GM12878 (cell line): ENCODE measurements around the gene RBM45. TPM values are rescaled to one million over a fixed set of nuclear protein-coding genes. Genes with fewer than 3 reads are reported as not detected.

Experiments
- ATAC-seq: fragments of 200-7000 bp; cut with Tn5 transposase; 3 replicates; pipeline ENCODE4 v1.9.1; 2020; ENCODE audit warnings: mild to moderate bottlenecking, moderate library complexity
- BruUV-seq: library from RNA; stranded (reverse); fragments of 400-500 nt; replicated peaks from 2 replicates; lab custom pipeline; 2021; lab: Mats Ljungman, UMichigan
- CTCF ChIA-PET: fragments of 300-600 bp; sonication (Branson Sonifier 250); formaldehyde crosslinking; extraction: SDS; loops from one replicate; lab custom pipeline; 2021; ENCODE audit warnings: inconsistent platforms; lab: Yijun Ruan, JAX
- POLR2A ChIA-PET: fragments of 350-600 bp; formaldehyde crosslinking; extraction: SDS; loops from one replicate; lab custom pipeline; 2021; ENCODE audit warnings: inconsistent platforms; lab: Charles Lee
- RAD21 ChIA-PET: fragments of 300-600 bp; sonication (Branson Sonifier 250); formaldehyde crosslinking; loops from one replicate; lab custom pipeline; 2023; ENCODE audit warnings: antibody characterized with exemption; ENCODE audit not compliant: unreplicated experiment; lab: Charles Lee
- SMC1A ChIA-PET: fragments of 300-600 bp; sonication (Branson Sonifier 250); formaldehyde crosslinking; loops from one replicate; lab custom pipeline; 2023; ENCODE audit not compliant: unreplicated experiment, uncharacterized antibody; lab: Charles Lee
- DNase-seq: peaks from one replicate; pipeline ENCODE4 v3.0.0-alpha.2; 2011; ENCODE audit warnings: low read depth, low spot score
- FAIRE-seq: peaks from 3 replicates; lab custom pipeline; 2011; peaks lifted over from hg19 to GRCh38; lab: Jason Lieb, UNC
- H2AFZ ChIP-seq: 2 replicates; pipeline ENCODE4 v1.6.0; 2011; ENCODE audit warnings: low read depth, low read length, control low read depth; ENCODE audit not compliant: control insufficient read depth
- H3K27ac ChIP-seq: 2 replicates; pipeline ENCODE4 v1.5.1; 2011; ENCODE audit warnings: control low read depth; ENCODE audit not compliant: control insufficient read depth, insufficient read depth
- H3K27me3 ChIP-seq, 2 experiments: replicated peaks in 1 of 2; 2 replicates each; pipeline versions ENCODE4 v1.6.0 to v1.6.1; 2011; ENCODE audit warnings: low read length in 1 of 2; ENCODE audit not compliant: control insufficient read depth in 2 of 2, insufficient read depth in 2 of 2
- H3K36me3 ChIP-seq, 2 experiments: 2 replicates each; pipeline ENCODE4 v1.5.1; 2011; ENCODE audit warnings: low read length in 1 of 2; ENCODE audit not compliant: control insufficient read depth in 2 of 2, insufficient read depth in 2 of 2
- H3K4me1 ChIP-seq: 2 replicates; pipeline ENCODE4 v1.6.1; 2011; ENCODE audit warnings: mild to moderate bottlenecking, low read length, moderate library complexity, mixed read lengths; ENCODE audit not compliant: control insufficient read depth, insufficient read depth
- H3K4me2 ChIP-seq: 2 replicates; pipeline ENCODE4 v1.6.0; 2011; ENCODE audit warnings: control low read depth; ENCODE audit not compliant: control insufficient read depth, insufficient read depth
- H3K4me3 ChIP-seq: fragments of 200-600 bp; sonication (generic); 2 replicates; pipeline ENCODE4 v1.5.1; 2016
- H3K79me2 ChIP-seq: 2 replicates; pipeline ENCODE4 v1.6.0; 2011; ENCODE audit warnings: low read length; ENCODE audit not compliant: control insufficient read depth, insufficient read depth
- H3K9ac ChIP-seq: 2 replicates; pipeline ENCODE4 v1.8.0; 2011; ENCODE audit warnings: low read length, control low read depth, mixed read lengths; ENCODE audit not compliant: control insufficient read depth, insufficient read depth
- H3K9me3 ChIP-seq: replicated peaks from 3 replicates; pipeline ENCODE4 v1.5.1; 2011; ENCODE audit warnings: mild to moderate bottlenecking, low read length; ENCODE audit not compliant: control insufficient read depth, insufficient read depth
- H4K20me1 ChIP-seq: 2 replicates; pipeline ENCODE4 v1.6.0; 2011; ENCODE audit not compliant: control insufficient read depth, insufficient read depth
- ASH2L ChIP-seq: fragments of 300-600, 200-600 bp; sonication (generic); IDR thresholded peaks from 2 replicates; pipeline ENCODE4 v1.6.1; 2017; ENCODE audit warnings: low read depth, mild to moderate bottlenecking, borderline replicate concordance
- CTCF ChIP-seq, 3 experiments: IDR thresholded peaks in 2 of 3; conservative IDR thresholded peaks in 1 of 3; 2 replicates each; pipeline ENCODE4 v1.5.1; 2011; ENCODE audit warnings: low read depth in 3 of 3, low read length in 3 of 3, mild to moderate bottlenecking in 3 of 3, control low read depth in 2 of 3, moderate library complexity in 2 of 3, inconsistent platforms in 1 of 3, mixed read lengths in 1 of 3; ENCODE audit not compliant: control insufficient read depth in 2 of 3, insufficient read depth in 1 of 3; ENCODE audit errors: extremely low read depth in 1 of 3
- DPF2 ChIP-seq: fragments of 450-650 bp; IDR thresholded peaks from 2 replicates; pipeline ENCODE4 v1.6.1; 2017; ENCODE audit warnings: mild to moderate bottlenecking
- EED ChIP-seq: sonication (generic); IDR thresholded peaks from 2 replicates; pipeline ENCODE4 v1.6.1; 2016; ENCODE audit warnings: antibody characterized with exemption, low read depth
- NBN ChIP-seq: fragments of 450-650 bp; IDR thresholded peaks from 2 replicates; pipeline ENCODE4 v1.6.1; 2016
- PRDM15 ChIP-seq: fragments of 450-650 bp; formaldehyde crosslinking; IDR thresholded peaks from 2 replicates; pipeline ENCODE4 v1.4.0; 2020; ENCODE audit warnings: mild to moderate bottlenecking, moderate library complexity
- TARDBP ChIP-seq: IDR thresholded peaks from 2 replicates; pipeline ENCODE4 v1.6.1; 2016; ENCODE audit warnings: borderline replicate concordance
- TBL1XR1 ChIP-seq: IDR thresholded peaks from 2 replicates; pipeline ENCODE4 v1.6.1; 2012; ENCODE audit warnings: low read depth, low read length, improper control_type of control experiment
- USF2 ChIP-seq: IDR thresholded peaks from 2 replicates; pipeline ENCODE4 v1.6.1; 2011; ENCODE audit warnings: low read depth, low read length, improper control_type of control experiment, borderline replicate concordance
- ZBTB40 ChIP-seq: fragments of 450-650 bp; IDR thresholded peaks from 2 replicates; pipeline ENCODE4 v1.6.1; 2016; ENCODE audit warnings: mild to moderate bottlenecking, moderate library complexity, borderline replicate concordance
- ZNF24 ChIP-seq: fragments of 450-650 bp; IDR thresholded peaks from 2 replicates; pipeline ENCODE4 v1.6.1; 2017; ENCODE audit warnings: antibody characterized with exemption, mild to moderate bottlenecking
- WGBS: methylation state at CpG from one replicate; pipeline ENCODE4 v1.1.6; 2016; ENCODE audit warnings: low lambda C conversion rate; ENCODE audit not compliant: insufficient replicate concordance, insufficient coverage; ENCODE audit errors: missing lambda C conversion rate; 5-methylcytosine and 5-hydroxymethylcytosine counted together
- in situ Hi-C: fragments of 300-500 bp; cut with MboI; formaldehyde crosslinking; loops from 9 replicates; pipeline ENCODE4 v1.14.3; 2018; ENCODE audit warnings: mixed read lengths
- intact Hi-C: fragments of 100-400 bp; cut with micrococcal nuclease; formaldehyde crosslinking; loops from one replicate; pipeline ENCODE4 v1.14.2; 2022; ENCODE audit not compliant: unreplicated experiment
- polyA plus RNA-seq, 11 experiments: library from polyadenylated mRNA; depleted of rRNA in 4 of 11; unstranded in 6 of 11; stranded (reverse) in 5 of 11; fragments of >200 nt; fragmentation: Nextera tagmentation in 4 of 11; fragmentation: Illumina TruSeq in 1 of 11; extraction: Ambion mirVana in 4 of 11; extraction: Trizol in 1 of 11; gene quantifications; 1 replicate in 1 of 11; 2 replicates in 10 of 11; pipeline versions ENCODE4 v1.2.1 to v1.2.3, GENCODE V29; 2011 to 2016; ENCODE audit warnings: inconsistent platforms in 2 of 11, missing spikeins in 2 of 11, low read depth in 1 of 11
- total RNA-seq, 4 experiments: library from RNA; depleted of rRNA in 3 of 4; stranded (reverse); fragments of >200 nt in 3 of 4; fragmentation: Illumina TruSeq in 1 of 4; extraction: Trizol in 1 of 4; gene quantifications; 2 replicates each; pipeline versions ENCODE4 v1.2.1 to v1.2.3, GENCODE V29; 2013 to 2021

Gene RBM45
- total and polyA plus RNA-seq, 10 of the 15 experiments (the other 5 are each of a cell fraction or from before 2014, with no cell fraction given), result 6.2 to 21.7 (median 14.6) TPM

GRCh38 chr2:178109813-178110212 is 2.4 kb upstream of the RBM45 start:
- SMC1A ChIA-PET, result interaction anchor here (1.0 to 2.0 kb wide), 2 partner anchors 41 to 305 kb away, joined by 4 to 9 read pairs; no protein-coding TSS in a partner anchor
- Histone ChIP-seq H4K20me1 (no peaks in the 10 kb centered on the region), H3K4me1 (peaks cover 8% of the 10 kb centered on the region), H3K27ac (no peak overlapping the region), H3K4me3 (no peak overlapping the region), H3K4me2 (no peak overlapping the region), H3K27me3 (no peaks in the 10 kb centered on the region; a peak in 1 of 4 replicates), H2AFZ (no peak overlapping the region), H3K9ac (no peak overlapping the region), H3K36me3 (no peaks in the 10 kb centered on the region), H3K9me3 (no peaks in the 10 kb centered on the region), H3K79me2 (peaks cover 17% of the 10 kb centered on the region)
- 0% methylated on average over 1 of the region's 1 CpG for WGBS
- intact Hi-C loops, result loop anchor here (5.0 kb wide), 2 partner anchors 287 to 412 kb away; no protein-coding TSS in a partner anchor
- RAD21 ChIA-PET, result interaction anchor here (0.9 to 2.5 kb wide), 3 partner anchors 170 to 309 kb away, joined by 4 to 18 read pairs (median 6); no protein-coding TSS in a partner anchor
- FAIRE-seq, result peak; percentile 89
- in situ Hi-C loops, result loop anchor here (5.0 kb wide), 2 partner anchors 172 to 307 kb away; no protein-coding TSS in a partner anchor
- BruUV-seq, result no TSS peak
- no peak for DNase-seq
- CTCF ChIA-PET, result interaction anchor here (0.8 to 5.3 kb wide), 4 partner anchors 10 to 307 kb away, joined by 3 to 101 read pairs (median 8); no protein-coding TSS in a partner anchor
- ATAC-seq, result no peak
- POLR2A ChIA-PET, result no interaction called here
- TF ChIP-seq USF2 (no peak), NBN (no peak), ZBTB40 (no peak), DPF2 (no peak), TBL1XR1 (no peak), PRDM15 (CRISPR knock-in tag) (no peak), CTCF (IDR thresholded peaks at IDR 0.05 in 2 of 3, conservative IDR thresholded peaks at IDR 0.05 in 1 of 3; ENCODE audit: control insufficient read depth in 2 of 3, extremely low read depth in 1 of 3, insufficient read depth in 1 of 3, low read depth in 3 of 3, low read length in 3 of 3) (peak; percentile 26 to 70 (median 59); a peak in 5 of 6 replicates), ASH2L (no peak), EED (no peak), TARDBP (no peak), ZNF24 (no peak)
